Upper lobe of right lung (tissue), 1 donor: ENCODE results near the gene PNLIPRP3. TPM values are rescaled to one million over a fixed set of nuclear protein-coding genes. Genes with fewer than 3 reads are reported as not detected.

ENCODE experiments used
- ATAC-seq: fragments of 200-7000 bp; cut with Tn5 transposase; one replicate; pipeline ENCODE4 v1.9.1; 2020; ENCODE audit warnings: mild to moderate bottlenecking, moderate library complexity
- DNase-seq: peaks from one replicate; pipeline ENCODE4 v3.0.0-alpha.2; 2020
- H3K27ac ChIP-seq: fragments of 200-600 bp; one replicate; pipeline ENCODE4 v1.8.0; 2022
- H3K27me3 ChIP-seq: fragments of 200-600 bp; one replicate; pipeline ENCODE4 v1.8.0; 2022; ENCODE audit warnings: mild to moderate bottlenecking
- H3K36me3 ChIP-seq: fragments of 200-600 bp; one replicate; pipeline ENCODE4 v1.8.0; 2022
- H3K4me1 ChIP-seq: fragments of 200-600 bp; one replicate; pipeline ENCODE4 v1.8.0; 2022
- H3K4me3 ChIP-seq: fragments of 200-600 bp; one replicate; pipeline ENCODE4 v1.8.0; 2022; ENCODE audit warnings: mild to moderate bottlenecking
- H3K9me3 ChIP-seq: fragments of 200-600 bp; one replicate; pipeline ENCODE4 v1.8.0; 2022
- CTCF ChIP-seq: fragments of 200-600 bp; IDR thresholded peaks from one replicate; pipeline ENCODE4 v1.8.0; 2022; ENCODE audit warnings: antibody characterized with exemption
- intact Hi-C: fragments of 100-400 bp; cut with DNase I; formaldehyde crosslinking; loops from one replicate; pipeline ENCODE4 v1.11.0; 2022
- total RNA-seq: library from RNA; stranded (reverse); fragmentation: NEBNext Ultra II Directional; extraction: Animal tissue kit (Norgen Biotek cat#: 25700); gene quantifications from one replicate; pipeline ENCODE4 v1.2.1, GENCODE V29; 2021
- donor health status: DM: no; HTN: yes; CAD: no; lungs with severe emphysema.

PNLIPRP3 gene
- total RNA-seq, 1 donor from 2014 or later, result 0.20 TPM

- intact Hi-C loops, result no loop called here
- no peak for ATAC-seq
- no peak for TF ChIP-seq CTCF
Measured at GRCh38 chr10:116437076-116437692, 9.5 kb downstream of the PNLIPRP3 start.

GRCh38 chr10:116440330-116441030, 12.8 kb downstream of the PNLIPRP3 start:
- Histone ChIP-seq H3K4me1 (no peaks in the 10 kb centered on the region), H3K27ac (no peak overlapping the region), H3K9me3 (no peaks in the 10 kb centered on the region), H3K36me3 (no peaks in the 10 kb centered on the region), H3K27me3 (no peaks in the 10 kb centered on the region), H3K4me3 (no peak overlapping the region)
- intact Hi-C loops, result no loop called here
- DNase-seq (no peak), ATAC-seq (no peak)
- TF ChIP-seq CTCF, result no peak

More at GRCh38 chr10:116437076-116437692, 9.5 kb downstream of the PNLIPRP3 start:
- H3K9me3 ChIP-seq, result no peaks in the 10 kb centered on the region
- H3K27ac ChIP-seq, result no peak overlapping the region
- H3K36me3 ChIP-seq, result no peaks in the 10 kb centered on the region
- no peak overlapping the region for H3K4me3 ChIP-seq
- no peak for DNase-seq
- no peaks in the 10 kb centered on the region for H3K4me1 ChIP-seq
- no peaks in the 10 kb centered on the region for H3K27me3 ChIP-seq

GRCh38 chr10:116444527-116445142, 17.0 kb downstream of the PNLIPRP3 start:
- H3K27ac ChIP-seq, result no peak overlapping the region
- DNase-seq, result no peak
- no peaks in the 10 kb centered on the region for H3K9me3 ChIP-seq
- H3K36me3 ChIP-seq, result no peaks in the 10 kb centered on the region
- intact Hi-C loops, result no loop called here
- H3K4me1 ChIP-seq, result no peaks in the 10 kb centered on the region
- H3K4me3 ChIP-seq, result no peak overlapping the region
- H3K27me3 ChIP-seq, result no peaks in the 10 kb centered on the region
- peak; percentile 81 for TF ChIP-seq CTCF
- ATAC-seq, result peak; percentile 69

GRCh38 chr10:116450861-116451260, 23.2 kb downstream of the PNLIPRP3 start:
- no peaks in the 10 kb centered on the region for H3K36me3 ChIP-seq
- ATAC-seq, result peak; percentile 68
- no peaks in the 10 kb centered on the region for H3K9me3 ChIP-seq
- intact Hi-C loops, result no loop called here
- no peak overlapping the region for H3K27ac ChIP-seq
- no peaks in the 10 kb centered on the region for H3K27me3 ChIP-seq
- H3K4me1 ChIP-seq, result no peaks in the 10 kb centered on the region
- TF ChIP-seq CTCF, result no peak
- H3K4me3 ChIP-seq, result no peak overlapping the region
- no peak for DNase-seq

GRCh38 chr10:116451711-116452337, 24.2 kb downstream of the PNLIPRP3 start:
- intact Hi-C loops, result no loop called here
- Histone ChIP-seq H3K27ac (no peak overlapping the region), H3K4me1 (no peaks in the 10 kb centered on the region), H3K36me3 (no peaks in the 10 kb centered on the region), H3K27me3 (no peaks in the 10 kb centered on the region), H3K9me3 (no peaks in the 10 kb centered on the region), H3K4me3 (no peak overlapping the region)
- DNase-seq (no peak), ATAC-seq (no peak)
- no peak for TF ChIP-seq CTCF
